Peyer's patch (tissue), 4 donors: ENCODE data around the gene CAPN10.

Experiments used
- CTCF ChIP-seq, 6 experiments: fragments of 450-650 bp in 4 of 6; fragments of 200-600 bp in 2 of 6; sonication (generic) in 1 of 6; IDR thresholded peaks; one replicate each; pipeline ENCODE4 v1.5.1; 2017 to 2019; ENCODE audit warnings: antibody characterized with exemption in 6 of 6, mild to moderate bottlenecking in 3 of 6, moderate library complexity in 1 of 6
- POLR2A ChIP-seq, 2 donors: fragments of 450-650 bp; IDR thresholded peaks; one replicate each; pipeline ENCODE4 v1.5.1; 2017; ENCODE audit warnings: antibody characterized with exemption in 2 of 2, mild to moderate bottlenecking in 2 of 2, moderate library complexity in 2 of 2

- TF ChIP-seq CTCF (IDR thresholded peaks at IDR 0.05): no peak
- TF ChIP-seq POLR2A (IDR thresholded peaks at IDR 0.05): no peak
Measured at GRCh38 chr2:240622060-240622411, 35.5 kb downstream of the CAPN10 start.
